SHP77 (cell line): ENCODE data around the gene RBM24.

Source experiments
- DNase-seq, 2 experiments: peaks; one replicate each; lab custom pipeline; 2025; lab: John Stamatoyannopoulos, UW

Gene RBM24

DNA sequence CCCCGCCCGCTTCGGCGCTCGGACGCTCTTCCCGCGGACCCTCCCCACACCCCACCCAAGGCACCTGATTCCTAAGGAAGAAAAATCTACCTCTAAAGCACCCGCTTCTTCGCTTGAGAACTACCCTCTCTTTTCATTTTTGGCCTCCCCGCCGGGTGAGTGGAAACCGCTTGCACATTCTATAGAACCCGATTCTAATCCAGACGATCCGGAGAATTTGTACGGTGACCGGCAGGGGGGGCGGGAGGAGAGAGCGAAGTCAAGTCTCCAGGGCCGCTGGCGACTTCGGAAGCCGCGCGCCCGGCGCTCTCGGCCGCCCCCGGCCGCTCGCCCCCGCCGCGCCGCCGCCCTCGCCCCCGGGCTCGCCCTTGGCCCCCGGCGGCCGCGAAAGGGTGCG is at the start of gene RBM24:
RBM24 (plus strand) TSS at position 262 of the 397 bp plus-strand sequence. CDS start 221 bp downstream, outside the sequence.
- DNase-seq = no peak

- no peak for DNase-seq
Observed at GRCh38 chr6:17233531-17233930, 47.6 kb upstream of the RBM24 start.

DNA sequence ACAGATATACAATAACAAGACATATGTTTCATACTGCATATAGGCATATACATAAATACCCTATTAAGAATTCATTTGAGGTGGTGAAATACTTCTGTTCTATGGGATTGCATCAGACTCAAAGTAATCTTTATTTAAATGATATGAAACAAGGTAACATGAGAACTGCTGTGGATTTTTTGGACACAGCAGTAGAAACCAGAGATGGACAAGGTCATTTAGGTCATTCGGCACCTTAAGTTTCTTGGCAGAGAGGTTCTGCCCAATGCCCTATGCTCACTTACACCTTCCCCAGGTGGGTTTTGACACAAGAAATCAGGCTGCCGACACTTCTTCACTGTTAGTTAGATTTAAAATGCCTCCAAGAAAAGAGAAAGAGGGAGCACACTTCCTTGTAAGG is 43.9 kb upstream of the RBM24 start:
- DNase-seq = no peak

DNA sequence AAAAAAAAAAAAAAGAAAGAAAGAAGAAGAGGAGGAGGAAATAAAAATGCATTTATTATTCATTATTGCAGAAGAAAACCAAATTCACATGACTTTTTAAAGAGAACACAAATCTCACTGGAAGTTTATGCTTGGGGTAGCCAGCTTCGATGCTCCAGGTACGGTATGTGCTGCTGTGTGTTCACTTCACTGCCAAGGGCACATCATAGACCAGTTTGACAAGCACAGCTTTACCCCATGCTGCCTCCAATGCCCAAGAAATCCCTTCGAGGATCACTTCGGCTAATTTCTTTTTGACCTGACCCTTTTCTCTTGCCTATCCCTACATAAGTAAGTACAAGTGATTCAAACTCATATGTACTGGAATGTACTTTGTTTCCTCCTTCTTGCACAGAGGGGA is 41.9 kb upstream of the RBM24 start:
- no peak for DNase-seq

DNA sequence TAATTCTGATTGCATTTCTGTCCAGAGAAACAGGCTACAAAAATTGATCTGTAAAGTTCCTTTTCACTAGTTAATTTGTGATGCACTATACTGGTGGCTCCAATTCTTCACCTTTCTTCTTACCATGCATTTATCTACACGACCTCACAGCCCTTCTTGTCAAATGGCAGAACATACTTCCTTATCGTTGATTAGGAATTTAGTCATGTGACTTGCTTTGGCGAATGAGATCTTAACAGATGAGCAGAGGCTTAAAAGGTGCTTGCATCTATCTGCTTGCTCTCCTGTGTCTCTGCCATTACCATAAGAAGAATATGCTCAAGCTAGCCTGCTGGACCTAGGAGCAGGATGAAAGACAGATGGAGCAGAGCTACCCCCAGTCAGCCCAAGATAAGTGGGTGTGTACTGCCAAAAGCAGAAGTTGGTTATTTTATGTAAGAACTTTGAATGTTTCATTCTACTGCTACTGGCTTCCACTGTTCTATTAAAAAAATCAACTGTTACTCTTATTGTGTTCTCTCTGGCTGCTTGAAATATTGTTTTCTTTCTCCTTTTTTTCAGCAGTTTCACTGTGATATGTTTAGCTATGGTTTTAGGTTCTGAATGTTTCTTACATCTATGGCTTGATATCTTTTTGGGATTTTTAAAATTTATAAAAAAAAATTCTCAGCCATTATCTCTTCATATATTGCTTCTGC is 40.2 kb upstream of the RBM24 start:
- DNase-seq = no peak

DNA sequence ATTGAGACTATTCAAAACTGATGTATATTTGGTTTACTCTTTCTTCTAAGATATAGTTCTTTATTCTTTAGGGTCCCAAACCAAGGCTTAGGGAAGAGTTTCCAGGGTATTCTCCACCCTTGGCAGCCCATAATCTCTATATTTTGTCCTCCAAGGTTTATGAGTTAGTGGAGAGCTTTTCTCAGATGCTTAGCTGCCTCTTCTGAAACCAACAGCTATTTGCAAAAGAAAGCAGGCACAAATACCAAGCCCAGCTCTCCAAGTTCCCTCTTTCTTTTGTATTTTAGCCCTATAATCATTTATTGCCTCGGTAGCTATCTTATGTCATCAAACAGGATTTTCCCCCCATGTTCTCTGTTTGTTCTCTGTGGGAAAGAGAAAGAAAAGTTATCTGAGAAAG is 39.1 kb upstream of the RBM24 start:
- no peak for DNase-seq

DNA sequence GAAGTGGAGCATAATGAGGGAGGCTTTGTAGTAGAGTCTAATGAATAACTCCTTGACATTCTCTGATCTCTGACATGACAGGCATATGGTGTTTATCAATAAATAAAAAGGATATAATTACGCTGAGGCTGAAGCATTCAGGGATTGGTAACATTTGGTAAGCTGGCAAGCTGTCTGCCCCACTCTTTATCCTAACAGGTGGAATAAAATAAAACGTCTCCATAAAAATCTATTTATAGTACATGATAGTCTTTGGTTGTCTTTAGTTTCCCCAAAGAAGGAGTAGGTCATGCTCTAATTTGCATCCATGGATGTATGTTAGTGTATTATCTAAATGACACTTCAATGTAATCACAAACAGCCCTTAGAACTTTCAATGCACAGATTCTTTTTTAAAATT is 30.9 kb upstream of the RBM24 start:
- no peak for DNase-seq

GRCh38 chr6:17251953-17252352 is 29.2 kb upstream of the RBM24 start:
- no peak for DNase-seq

DNA sequence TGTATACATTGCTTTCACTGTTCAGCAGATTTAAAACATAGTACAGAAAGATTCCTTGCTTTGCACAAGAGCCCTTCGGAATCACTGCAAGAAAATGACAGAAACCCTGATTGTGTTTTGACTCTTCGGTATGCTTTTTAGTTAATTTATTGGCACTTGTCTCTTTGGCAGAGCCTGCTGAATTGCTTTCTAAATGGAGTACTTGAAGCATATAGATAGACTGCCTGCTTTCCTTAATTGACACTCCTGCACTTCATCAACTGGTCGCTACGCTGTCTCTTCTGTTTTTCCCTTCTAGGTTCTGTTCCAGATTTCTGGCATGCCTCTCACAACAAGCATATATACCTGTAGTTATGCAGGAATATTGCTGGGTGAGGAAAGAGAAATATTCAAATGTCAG is 22.4 kb upstream of the RBM24 start:
- no peak for DNase-seq

GRCh38 chr6:17265570-17265969 is 15.6 kb upstream of the RBM24 start:
- no peak for DNase-seq

- no peak for DNase-seq
Observed at GRCh38 chr6:17267566-17267965, 13.6 kb upstream of the RBM24 start.

DNA sequence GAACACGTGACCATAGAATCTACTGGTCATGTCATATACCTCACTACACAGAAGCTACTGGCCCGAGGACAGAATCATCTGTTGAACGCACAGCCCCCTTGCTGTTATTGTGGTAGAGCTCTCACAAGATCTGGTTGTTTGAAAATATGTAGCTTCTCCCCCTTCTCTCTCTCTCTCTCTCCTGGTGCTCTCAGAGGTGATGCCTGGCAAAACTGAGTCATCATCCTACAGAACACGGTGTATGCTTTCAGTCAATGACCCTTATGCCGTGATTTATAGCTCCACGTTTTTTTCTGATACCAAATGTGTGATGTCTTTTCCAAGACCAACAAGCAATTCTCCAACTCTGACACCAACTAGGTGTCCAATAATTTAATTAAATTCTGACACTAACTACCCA is 13.0 kb upstream of the RBM24 start:
- DNase-seq = no peak

DNA sequence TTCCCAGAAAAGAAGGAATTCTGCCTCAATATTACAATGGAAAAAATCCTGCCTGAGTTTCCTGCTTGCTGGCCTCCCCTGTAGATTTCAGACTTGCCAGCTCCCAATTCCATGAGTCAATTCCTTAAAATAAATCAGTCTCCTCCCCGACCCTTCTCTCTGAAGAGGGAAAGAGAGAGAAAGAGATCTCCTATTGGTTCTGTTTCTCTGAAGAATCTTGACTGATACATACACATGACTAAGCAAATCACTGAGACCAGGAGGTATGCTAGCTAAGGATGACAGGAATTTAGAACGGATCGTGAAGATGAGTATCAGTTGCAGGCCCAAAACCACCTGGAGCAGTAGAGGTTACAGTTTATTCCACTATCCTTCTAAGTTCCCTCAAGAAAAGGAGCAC is 11.3 kb upstream of the RBM24 start:
- no peak for DNase-seq

- DNase-seq = no peak
Observed at GRCh38 chr6:17271628-17272027, 9.5 kb upstream of the RBM24 start.

DNA sequence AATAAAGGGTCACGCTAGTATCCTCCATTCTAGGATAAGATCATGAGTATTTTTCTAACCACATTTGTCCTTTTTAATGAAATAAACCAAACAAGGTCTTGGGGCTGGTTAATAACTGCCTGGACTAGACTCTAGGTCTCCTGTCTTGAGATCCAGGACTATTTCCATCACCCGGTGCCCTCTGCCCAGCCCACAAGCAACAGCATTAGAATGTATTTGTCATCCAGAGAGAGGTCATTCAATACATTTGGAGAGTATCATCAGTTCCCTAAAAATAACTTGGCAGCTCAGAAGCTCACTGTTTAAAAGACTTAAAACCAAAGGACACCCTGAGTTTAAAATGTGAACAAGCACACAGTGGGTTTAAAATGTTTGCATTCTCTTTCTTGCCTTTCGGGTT is 4.4 kb upstream of the RBM24 start:
- DNase-seq = no peak

DNA sequence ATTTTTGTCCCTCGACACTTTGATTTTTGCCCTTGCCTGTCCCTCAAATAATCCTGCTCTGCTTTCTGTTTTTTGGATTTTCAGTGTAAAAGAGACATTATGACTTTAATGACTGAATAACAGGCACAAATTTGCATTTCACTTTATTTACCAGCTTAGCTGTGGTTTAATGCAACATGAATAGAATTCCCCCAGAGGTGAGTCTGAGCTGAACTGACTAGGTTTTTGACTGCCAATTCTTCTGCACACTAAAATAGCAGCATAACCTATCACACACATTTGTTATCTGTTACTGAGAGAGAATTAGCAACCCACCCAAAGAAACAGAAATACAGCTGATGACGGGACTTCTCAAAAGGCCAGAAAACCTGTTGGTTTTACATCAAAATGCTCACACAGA is 3.9 kb upstream of the RBM24 start:
- no peak for DNase-seq

DNA sequence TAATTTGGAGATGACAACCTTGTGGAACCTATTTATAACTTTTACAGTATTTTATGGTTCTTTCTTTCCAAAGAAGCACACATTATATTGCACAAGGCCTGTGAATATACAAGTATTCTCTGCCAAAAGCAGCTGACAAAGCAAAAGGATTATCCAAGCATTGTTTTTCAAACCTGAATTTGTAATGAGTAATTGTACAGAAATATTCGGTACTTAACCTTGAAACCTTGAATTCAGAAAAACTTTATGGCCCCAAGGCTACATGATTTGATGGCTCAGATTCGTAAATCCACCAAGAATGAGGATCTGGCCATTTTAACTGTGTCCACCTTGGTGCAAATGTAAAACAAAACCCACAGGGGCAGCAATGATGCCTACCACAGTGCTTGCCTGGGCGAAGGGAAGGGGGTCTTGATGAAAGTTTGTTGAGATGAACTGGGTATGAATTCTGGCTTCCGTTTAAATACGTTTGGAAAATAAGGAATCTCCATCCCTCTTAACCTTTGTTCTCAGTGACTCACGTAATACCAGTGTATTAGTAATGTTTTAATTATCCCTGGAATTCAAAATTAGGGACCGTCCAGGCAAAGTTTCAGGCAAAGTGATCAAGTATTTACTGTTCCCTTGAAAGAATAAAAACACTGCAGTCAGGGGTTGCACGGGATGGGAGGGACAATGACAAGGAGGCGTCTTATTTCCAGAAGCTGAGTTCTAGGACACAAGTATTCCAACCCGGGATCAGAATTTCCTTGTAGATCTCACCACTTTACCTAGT is 2.7 kb upstream of the RBM24 start:
- no peak for DNase-seq

DNA sequence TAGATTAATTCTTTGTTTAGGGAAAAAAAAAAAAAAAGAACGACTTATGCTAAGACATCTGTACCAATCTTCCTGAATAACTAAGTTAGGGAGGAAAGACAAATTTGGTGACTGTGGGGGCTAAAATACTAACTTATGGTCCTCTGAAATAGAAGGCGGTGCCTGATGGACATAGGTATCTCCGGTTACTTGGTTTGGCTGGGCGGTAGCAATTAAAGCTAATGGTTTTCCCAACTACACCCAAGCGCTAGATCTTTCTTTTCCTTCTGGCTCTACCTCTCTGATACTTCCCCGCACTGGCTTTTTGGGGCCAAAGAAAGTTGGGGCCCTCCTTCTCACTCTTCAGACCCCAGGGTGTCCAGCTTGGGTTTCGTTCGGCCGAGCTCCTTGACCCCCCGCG is 1.0 kb upstream of the RBM24 start:
- DNase-seq = no peak

GRCh38 chr6:17280552-17281090 is 540 bp upstream of the RBM24 start:
- DNase-seq = no peak

- DNase-seq = no peak
Observed at GRCh38 chr6:17281497-17282481, 628 bp downstream of the RBM24 start.

GRCh38 chr6:17283074-17283473 is 1.9 kb downstream of the RBM24 start:
- no peak for DNase-seq

DNA sequence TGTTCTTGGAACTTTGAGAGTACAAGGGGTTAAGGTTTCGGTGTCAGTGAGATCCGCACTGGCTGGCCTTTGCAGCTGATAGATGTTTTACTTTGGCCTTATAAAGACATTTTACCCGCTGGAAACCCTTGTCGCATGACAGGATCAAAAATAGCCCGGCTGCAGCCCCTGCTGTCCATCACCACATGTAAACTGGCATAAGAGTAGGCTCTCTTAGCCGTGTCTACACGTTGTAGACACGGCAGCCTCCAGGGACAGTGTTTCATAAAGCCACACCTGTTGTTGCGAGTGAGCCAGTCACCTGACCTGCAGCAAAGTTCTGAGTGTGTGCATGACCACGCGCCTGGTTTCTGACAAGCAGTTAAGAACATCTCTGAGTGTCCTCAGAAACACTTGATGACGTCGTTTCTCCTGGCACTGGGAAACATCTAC is 8.5 kb downstream of the RBM24 start:
- no peak for DNase-seq
